Measurements from ENCODE around the gene AUH.
A peak's percentile ranks its signal among the peaks of the same experiment; 100 is the strongest.

Gene AUH

GRCh38 chr9:91191411-91192380 is 170.0 kb downstream of the AUH start:
- DNase-seq (ENCODE audit: low read depth in 2 of 3, low spot score in 1 of 3), result no peak

GRCh38 chr9:91190062-91190461 is 171.7 kb downstream of the AUH start:
- no peak for DNase-seq (ENCODE audit: low read depth in 2 of 3, low spot score in 1 of 3)

- DNase-seq (ENCODE audit: low read depth in 2 of 3, low spot score in 1 of 3), result no peak
Measured at GRCh38 chr9:91188719-91189590, 172.8 kb downstream of the AUH start.

GRCh38 chr9:91187965-91188344 is 173.8 kb downstream of the AUH start:
- no peak for DNase-seq (ENCODE audit: low read depth in 2 of 3, low spot score in 1 of 3)

GRCh38 chr9:91187311-91187964 is 174.3 kb downstream of the AUH start:
- DNase-seq (ENCODE audit: low read depth in 2 of 3, low spot score in 1 of 3), result no peak

GRCh38 chr9:91186632-91187108 is 175.0 kb downstream of the AUH start:
- no peak for DNase-seq (ENCODE audit: low read depth in 2 of 3, low spot score in 1 of 3)

GRCh38 chr9:91185193-91185886 is 176.4 kb downstream of the AUH start:
- no peak for DNase-seq (ENCODE audit: low read depth in 2 of 3, low spot score in 1 of 3)

- DNase-seq (ENCODE audit: low read depth in 2 of 3, low spot score in 1 of 3), result no peak
Measured at GRCh38 chr9:91182429-91183225, 179.1 kb downstream of the AUH start.

- no peak for DNase-seq (ENCODE audit: low read depth in 2 of 3, low spot score in 1 of 3)
Measured at GRCh38 chr9:91181541-91181940, 180.2 kb downstream of the AUH start.

- DNase-seq (ENCODE audit: low read depth in 2 of 3, low spot score in 1 of 3), result no peak
Measured at GRCh38 chr9:91180930-91181268, 180.8 kb downstream of the AUH start.

- no peak for DNase-seq (ENCODE audit: low read depth in 2 of 3, low spot score in 1 of 3)
Measured at GRCh38 chr9:91180240-91180929, 181.3 kb downstream of the AUH start.

- no peak for DNase-seq (ENCODE audit: low read depth in 2 of 3, low spot score in 1 of 3)
Measured at GRCh38 chr9:91179237-91180138, 182.2 kb downstream of the AUH start.

- no peak for DNase-seq (ENCODE audit: low read depth in 2 of 3, low spot score in 1 of 3)
Measured at GRCh38 chr9:91178281-91179236, 183.2 kb downstream of the AUH start.

- DNase-seq (ENCODE audit: low read depth in 2 of 3, low spot score in 1 of 3), result peak in 2 of 3 donors; percentile 66 to 72
Measured at GRCh38 chr9:91177661-91178280, 183.9 kb downstream of the AUH start.

- DNase-seq (ENCODE audit: low read depth in 2 of 3, low spot score in 1 of 3), result no peak
Measured at GRCh38 chr9:91177081-91177480, 184.6 kb downstream of the AUH start.

GRCh38 chr9:91176426-91176825 is 185.3 kb downstream of the AUH start:
- no peak for DNase-seq (ENCODE audit: low read depth in 2 of 3, low spot score in 1 of 3)

- DNase-seq (ENCODE audit: low read depth in 2 of 3, low spot score in 1 of 3), result no peak
Measured at GRCh38 chr9:91174772-91175171, 186.9 kb downstream of the AUH start.
